ENCODE measurements around the gene CCDC47. TPM values are rescaled to one million over a fixed set of nuclear protein-coding genes. Genes with fewer than 3 reads are reported as not detected.
A peak's percentile ranks its signal among the peaks of the same experiment; 100 is the strongest.
"Not testable (repeated sequence)": the region's sequence is repeated elsewhere in the genome, so short reads cannot be mapped to it uniquely, and the experiment has no call there.

Gene CCDC47
- total RNA-seq, 2 donors from 2014 or later = 124 to 161 TPM

- intact Hi-C loops (cut with DNase I, micrococcal nuclease) = no loop called here
- DNase-seq (no peak), ATAC-seq (no peak)
Measured at GRCh38 chr17:63752707-63753106, 20.7 kb downstream of the CCDC47 start.

DNA sequence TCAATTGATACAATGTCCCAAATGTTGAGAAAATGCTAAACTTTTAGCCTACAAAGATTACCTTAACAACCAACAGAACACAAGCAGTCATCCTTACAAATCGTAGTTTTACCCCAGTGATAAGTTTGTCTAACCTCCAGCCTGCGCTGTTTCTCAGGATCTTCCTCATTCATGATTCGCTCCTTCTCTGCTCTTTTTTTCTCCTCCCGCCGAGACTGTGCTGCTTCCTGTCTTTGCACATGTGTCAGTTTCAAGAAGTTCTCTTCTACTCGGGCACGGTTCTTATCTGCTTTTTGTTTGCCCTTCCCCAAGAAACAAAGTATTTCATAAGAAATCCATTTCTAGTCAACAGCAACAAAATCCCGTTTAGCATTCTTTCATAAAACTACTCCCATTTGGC lies 21.6 kb downstream of the CCDC47 start:
- intact Hi-C loops (cut with DNase I, micrococcal nuclease) = no loop called here
- no peak for DNase-seq
- no peak for ATAC-seq

GRCh38 chr17:63741408-63742173 lies 31.8 kb downstream of the CCDC47 start, which contains the start of gene STRADA:
Gene STRADA, minus strand, starts transcription at chr17:63741799. Its CDS starts 13,430 bp downstream, at chr17:63728369.
- ATAC-seq (peak; percentile 89), DNase-seq (peak; percentile 99 to 100)
- intact Hi-C loops (cut with DNase I, micrococcal nuclease) = no loop called here

GRCh38 chr17:63741143-63741407 lies 32.3 kb downstream of the CCDC47 start:
- no peak for DNase-seq
- peak; percentile 33 for ATAC-seq
- intact Hi-C loops (cut with DNase I, micrococcal nuclease) = no loop called here

DNA sequence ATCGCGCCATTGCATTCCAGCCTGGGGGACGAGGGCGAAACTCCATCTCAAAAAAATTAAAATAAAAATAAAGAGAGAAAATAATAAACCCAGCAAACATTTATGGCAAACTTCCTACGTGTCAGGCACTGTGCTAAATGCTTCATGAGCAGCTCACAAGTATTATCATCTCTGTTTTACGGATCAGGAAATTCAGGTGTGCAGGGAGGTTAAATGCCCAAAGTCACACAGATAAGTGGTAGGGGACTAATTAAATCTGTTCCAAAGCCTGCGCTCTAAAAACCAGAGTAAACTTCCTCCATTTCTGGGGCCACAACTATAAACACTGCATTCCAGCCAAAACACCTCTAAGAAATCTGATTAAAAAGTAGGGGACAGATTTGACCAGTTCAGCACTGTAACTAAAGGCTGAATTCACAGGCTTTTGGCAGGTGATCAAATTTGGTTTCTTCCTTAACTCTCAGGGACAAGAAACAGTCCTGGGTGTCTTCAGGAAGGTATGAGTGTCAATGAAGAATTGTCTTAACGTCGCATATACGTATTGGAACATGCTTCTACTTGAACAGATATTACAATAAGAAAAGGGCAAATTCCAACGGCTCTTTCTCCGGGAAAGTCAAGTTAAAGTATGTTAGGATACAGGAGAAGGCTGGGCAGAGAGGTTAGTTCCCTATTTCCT lies 32.8 kb downstream of the CCDC47 start:
- ATAC-seq (no peak), DNase-seq (no peak)
- intact Hi-C loops (cut with DNase I, micrococcal nuclease) = no loop called here

GRCh38 chr17:63735691-63736090 lies 37.7 kb downstream of the CCDC47 start:
- ATAC-seq (no peak), DNase-seq (no peak)
- intact Hi-C loops (cut with DNase I, micrococcal nuclease) = no loop called here

DNA sequence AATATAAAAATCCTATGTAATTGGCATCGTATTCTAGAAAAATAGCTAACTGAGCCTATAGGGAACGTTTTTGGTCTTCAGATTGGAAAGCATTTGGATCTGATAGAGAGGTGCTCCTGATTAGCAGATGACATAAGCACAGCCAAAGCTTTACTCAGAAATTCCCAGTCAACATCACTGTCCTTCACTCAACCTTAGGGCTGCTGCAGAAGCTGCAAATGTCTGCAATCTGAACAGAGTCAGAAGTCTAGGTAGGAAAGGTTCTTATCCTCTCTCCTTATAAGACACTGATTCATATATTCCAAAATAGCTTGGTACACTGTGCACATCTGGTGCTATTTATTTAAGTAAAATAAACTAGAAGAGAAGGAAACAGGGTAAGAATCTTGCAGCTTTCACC lies 51.0 kb downstream of the CCDC47 start:
- intact Hi-C loops (cut with DNase I, micrococcal nuclease) = no loop called here
- no peak for DNase-seq

GRCh38 chr17:63720194-63720593 lies 53.2 kb downstream of the CCDC47 start:
- ATAC-seq; intact Hi-C loops (cut with DNase I, micrococcal nuclease); DNase-seq: not testable (repeated sequence)

More for the DNA sequence above, 51.0 kb downstream of the CCDC47 start:
- ATAC-seq = no peak

GRCh38 chr17:63718988-63719387 lies 54.4 kb downstream of the CCDC47 start:
- DNase-seq = no peak
- ATAC-seq = no peak
- intact Hi-C loops (cut with DNase I, micrococcal nuclease) = no loop called here

- DNase-seq (no peak), ATAC-seq (no peak)
- intact Hi-C loops (cut with DNase I, micrococcal nuclease) = no loop called here
Measured at GRCh38 chr17:63716426-63716825, 57.0 kb downstream of the CCDC47 start.

DNA sequence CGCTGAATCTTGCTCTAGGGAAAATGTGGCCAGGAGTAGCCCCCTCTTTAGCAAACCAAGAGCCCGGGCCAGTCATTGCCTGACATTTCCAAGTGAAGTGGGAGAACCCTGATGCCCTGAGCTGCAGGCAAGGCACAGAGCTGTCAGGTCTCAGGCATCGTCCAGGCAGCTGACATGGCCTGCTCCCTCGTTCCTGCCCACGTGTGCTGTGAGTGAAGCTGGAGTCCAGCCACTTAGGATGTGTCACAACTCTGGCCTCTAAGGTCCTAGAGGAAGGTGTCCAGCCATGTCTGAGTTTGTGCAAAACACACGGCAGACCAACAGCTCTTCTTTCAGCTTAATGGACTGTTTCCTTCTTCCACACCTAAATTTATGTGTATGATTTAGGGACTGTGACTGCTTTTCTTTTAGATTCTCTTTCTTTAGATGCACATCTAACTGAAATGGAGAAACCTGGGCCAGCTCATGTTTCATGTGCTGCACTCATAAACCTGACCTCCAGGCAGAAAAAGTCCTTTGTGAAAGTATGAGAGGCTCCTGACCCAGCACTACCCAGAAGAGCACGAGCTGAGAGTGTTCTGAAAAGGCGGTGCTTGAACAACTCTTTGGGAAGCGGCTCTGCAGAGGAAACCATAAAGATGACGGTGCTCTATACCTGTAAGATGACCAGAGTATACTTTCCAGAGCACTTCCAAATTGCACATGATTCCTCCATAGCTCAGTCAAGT lies 58.7 kb downstream of the CCDC47 start:
- no peak for ATAC-seq
- intact Hi-C loops (cut with DNase I, micrococcal nuclease) = no loop called here

GRCh38 chr17:63709110-63709509 lies 64.3 kb downstream of the CCDC47 start:
- DNase-seq (no peak), ATAC-seq (no peak)
- intact Hi-C loops (cut with DNase I, micrococcal nuclease) = no loop called here

More for the DNA sequence above, 58.7 kb downstream of the CCDC47 start:
- no peak for DNase-seq

DNA sequence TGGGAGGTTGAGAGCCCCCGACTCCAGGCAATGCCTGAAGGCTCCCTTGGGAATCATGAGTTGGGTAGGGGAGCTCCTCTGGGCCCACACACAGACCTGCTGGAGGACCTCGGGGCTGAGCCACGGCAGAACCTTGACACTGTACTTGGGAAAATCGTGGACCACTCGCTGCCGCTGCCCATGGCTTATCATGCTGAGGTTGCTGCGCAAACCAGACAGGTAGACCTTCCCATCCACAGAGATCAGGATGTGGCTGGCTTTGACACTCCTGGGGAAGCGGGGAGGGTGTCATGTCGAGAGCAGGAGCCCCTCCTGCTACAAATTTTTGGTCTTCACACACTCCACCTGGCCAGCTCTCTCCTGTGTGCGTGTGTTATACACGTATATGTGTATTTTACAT lies 66.2 kb downstream of the CCDC47 start:
- DNase-seq (no peak), ATAC-seq (no peak)
- intact Hi-C loops (cut with DNase I, micrococcal nuclease) = no loop called here

GRCh38 chr17:63706336-63707082 lies 66.9 kb downstream of the CCDC47 start:
- DNase-seq (no peak), ATAC-seq (no peak)
- intact Hi-C loops (cut with DNase I, micrococcal nuclease) = no loop called here

- no peak for ATAC-seq
- intact Hi-C loops (cut with DNase I, micrococcal nuclease) = no loop called here
- DNase-seq = no peak
Measured at GRCh38 chr17:63705657-63706056, 67.7 kb downstream of the CCDC47 start.

DNA sequence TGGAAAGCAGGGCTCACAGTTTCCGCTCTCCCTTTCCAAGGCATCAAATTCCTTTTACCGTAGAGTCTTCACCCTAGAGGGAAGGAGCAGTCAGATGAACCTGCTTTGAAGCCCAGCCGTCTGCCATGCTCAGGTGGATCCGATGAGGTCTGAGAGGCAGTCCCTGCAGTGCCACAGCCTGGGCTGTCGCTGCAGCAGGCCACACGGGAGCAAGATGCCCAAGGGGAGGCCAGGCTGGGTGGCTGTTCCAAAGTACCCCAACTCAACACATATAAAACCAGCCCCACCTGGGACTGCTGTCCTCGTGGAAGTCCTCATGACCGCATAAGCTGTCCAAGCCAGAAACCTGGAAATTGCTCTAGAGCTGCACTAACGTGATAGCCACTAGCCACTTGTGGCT lies 68.6 kb downstream of the CCDC47 start:
- ATAC-seq (no peak), DNase-seq (no peak)
- intact Hi-C loops (cut with DNase I, micrococcal nuclease) = no loop called here

- DNase-seq (no peak), ATAC-seq (no peak)
- intact Hi-C loops (cut with DNase I, micrococcal nuclease) = no loop called here
Measured at GRCh38 chr17:63704259-63704576, 69.2 kb downstream of the CCDC47 start.

DNA sequence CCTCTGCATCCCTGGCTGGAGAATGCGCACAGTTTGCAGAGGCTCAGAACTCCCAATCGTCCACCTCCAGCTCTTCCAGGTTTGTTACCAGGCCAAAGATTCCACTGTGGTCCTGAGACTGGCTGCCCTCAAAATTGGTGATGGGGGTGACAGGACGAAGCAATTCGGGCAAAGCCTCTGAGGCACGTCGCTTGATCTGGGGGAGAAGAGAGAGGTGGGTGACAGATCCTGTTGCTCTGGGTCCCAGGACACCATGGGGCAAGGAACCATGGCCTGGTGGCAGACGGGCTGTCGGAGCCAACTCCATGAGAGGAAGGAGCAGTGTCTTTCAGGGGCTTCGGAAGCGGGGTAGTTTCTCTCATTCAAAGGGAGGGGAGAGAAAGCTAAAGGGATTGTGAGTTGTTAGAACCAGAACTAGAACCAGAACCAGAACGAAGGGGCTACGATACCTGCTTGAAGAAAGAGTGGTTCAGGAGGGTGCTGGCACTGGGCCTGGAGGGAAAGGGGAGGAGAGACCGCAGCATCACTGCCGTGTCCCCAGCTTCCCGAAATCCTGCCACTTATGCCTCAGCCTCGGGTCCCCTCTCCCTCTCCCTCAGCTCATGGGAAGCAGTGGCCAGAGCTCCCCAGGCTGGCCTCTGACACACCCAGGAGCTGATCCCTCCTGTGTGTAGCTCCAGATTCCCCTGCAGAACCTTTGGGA lies 69.7 kb downstream of the CCDC47 start:
- intact Hi-C loops (cut with DNase I, micrococcal nuclease) = no loop called here
- DNase-seq (no peak), ATAC-seq (no peak)

DNA sequence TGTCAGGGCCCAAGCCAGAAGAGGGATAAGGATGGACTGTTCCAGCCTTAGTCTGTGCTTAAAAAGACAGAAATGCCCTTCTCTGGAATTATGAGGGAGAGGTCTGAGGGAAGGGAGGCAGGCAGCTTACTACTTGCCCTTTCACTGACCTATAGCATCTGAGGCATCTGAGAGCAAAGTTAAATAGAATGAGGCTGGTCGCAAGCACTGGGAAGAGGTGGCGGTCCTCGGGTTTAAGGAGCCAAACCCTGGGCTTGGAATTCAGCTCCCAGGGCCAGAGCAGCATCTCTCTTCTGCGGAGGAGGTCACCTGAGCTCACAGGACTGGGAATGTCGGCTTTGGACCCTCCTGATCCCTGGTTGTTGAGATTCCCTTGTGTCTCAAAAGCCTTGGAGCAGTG lies 70.4 kb downstream of the CCDC47 start:
- no peak for DNase-seq
- intact Hi-C loops (cut with DNase I, micrococcal nuclease) = no loop called here
- ATAC-seq = no peak

Data from left colon (tissue), 2 donors.